OCI-LY7 (cell line): ENCODE data around the gene PRR16. TPM values are rescaled to one million over a fixed set of nuclear protein-coding genes. Genes with fewer than 3 reads are reported as not detected.

Experiments
- BruUV-seq: library from RNA; stranded (reverse); fragments of 400-500 nt; replicated peaks from 2 replicates; lab custom pipeline; 2021; lab: Mats Ljungman, UMichigan
- CTCF ChIA-PET: fragments of 300-600 bp; sonication (Branson Sonifier 250); formaldehyde crosslinking; loops from one replicate; lab custom pipeline; 2022; ENCODE audit warnings: antibody characterized with exemption; ENCODE audit not compliant: unreplicated experiment; lab: Charles Lee
- POLR2A ChIA-PET: fragments of 300-600 bp; sonication (Branson Sonifier 250); formaldehyde crosslinking; loops from one replicate; lab custom pipeline; 2022; ENCODE audit warnings: antibody characterized with exemption; lab: Charles Lee
- DNase-seq: peaks from one replicate; pipeline ENCODE4 v3.0.0-alpha.2; 2015; ENCODE audit warnings: low spot score
- H2AFZ ChIP-seq: fragments of 200-600 bp; sonication (generic), shearing (Covaris generic); 2 replicates; pipeline ENCODE4 v1.6.1; 2014; ENCODE audit warnings: mild to moderate bottlenecking, antibody characterized with exemption, low read length, moderate library complexity
- H3K27ac ChIP-seq: fragments of 200-600 bp; sonication (generic); 2 replicates; pipeline ENCODE4 v1.5.1; 2014; ENCODE audit warnings: mixed run types, low read depth, mild to moderate bottlenecking, moderate library complexity, low read length, inconsistent platforms; ENCODE audit not compliant: poor library complexity, severe bottlenecking
- H3K36me3 ChIP-seq: fragments of 200-600 bp; sonication (generic); 2 replicates; pipeline ENCODE4 v1.6.1; 2014; ENCODE audit warnings: mild to moderate bottlenecking, antibody characterized with exemption, low read length, moderate library complexity, mixed read lengths; ENCODE audit not compliant: insufficient read depth
- H3K4me1 ChIP-seq: fragments of 200-600 bp; sonication (generic); 2 replicates; pipeline ENCODE4 v1.5.1; 2014; ENCODE audit warnings: mild to moderate bottlenecking, low read length; ENCODE audit not compliant: insufficient read depth, poor library complexity, severe bottlenecking
- H3K4me2 ChIP-seq: fragments of 200-600 bp; sonication (generic); 2 replicates; pipeline ENCODE4 v1.6.1; 2014; ENCODE audit warnings: mild to moderate bottlenecking, low read length
- H3K4me3 ChIP-seq: fragments of 200-600 bp; sonication (generic); 2 replicates; pipeline ENCODE4 v1.5.1; 2014; ENCODE audit warnings: mild to moderate bottlenecking, low read depth, low read length; ENCODE audit not compliant: poor library complexity, severe bottlenecking
- H3K79me2 ChIP-seq: fragments of 200-600 bp; sonication (generic); 2 replicates; pipeline ENCODE4 v1.6.1; 2016; ENCODE audit warnings: low read depth, mild to moderate bottlenecking, low read length, moderate library complexity, mixed read lengths; ENCODE audit not compliant: insufficient read depth
- H3K9me2 ChIP-seq: fragments of 200-600 bp; sonication (generic); 2 replicates; pipeline ENCODE4 v1.6.1; 2016; ENCODE audit warnings: mild to moderate bottlenecking, low read length, mixed read lengths; ENCODE audit not compliant: insufficient read depth
- H3K9me3 ChIP-seq: fragments of 200-600 bp; sonication (generic); 2 replicates; pipeline ENCODE4 v1.6.1; 2014; ENCODE audit warnings: mild to moderate bottlenecking, mixed run types, low read length, mixed read lengths
- H4K20me1 ChIP-seq: fragments of 200-600 bp; sonication (generic); 2 replicates; pipeline ENCODE4 v1.6.1; 2014; ENCODE audit warnings: mild to moderate bottlenecking, antibody characterized with exemption, low read length, moderate library complexity, mixed read lengths; ENCODE audit not compliant: insufficient read depth
- CTCF ChIP-seq: fragments of 200-600 bp; sonication (generic); conservative IDR thresholded peaks from 2 replicates; pipeline ENCODE4 v1.5.1; 2014; ENCODE audit warnings: mild to moderate bottlenecking, antibody characterized with exemption, low read length, moderate library complexity, mixed read lengths
- EZH2phosphoT487 ChIP-seq: fragments of 200-600 bp; sonication (generic); IDR thresholded peaks from 2 replicates; pipeline ENCODE4 v1.6.1; 2018; ENCODE audit warnings: low read depth, borderline replicate concordance, mild to moderate bottlenecking, mixed run types, antibody characterized with exemption, low read length, moderate library complexity, mixed read lengths
- intact Hi-C: fragments of 100-400 bp; cut with micrococcal nuclease; formaldehyde crosslinking; loops from one replicate; pipeline ENCODE4 v1.10.0; 2022; ENCODE audit not compliant: unreplicated experiment
- total RNA-seq, 2 experiments: library from RNA; depleted of rRNA in 1 of 2; stranded (reverse); fragments of >200 nt in 1 of 2; shearing (Covaris generic) in 1 of 2; gene quantifications; 2 replicates each; pipeline ENCODE4 v1.2.3, GENCODE V29; 2014 to 2022

The PRR16 gene
- total RNA-seq, 2 experiments from 2014 or later: not detected

- no peak for TF ChIP-seq EZH2phosphoT487
- no peak overlapping the region for H2AFZ ChIP-seq
- H3K36me3 ChIP-seq: no peaks in the 10 kb centered on the region
- BruUV-seq: no TSS peak
- H3K9me3 ChIP-seq: no peaks in the 10 kb centered on the region
- H4K20me1 ChIP-seq: no peaks in the 10 kb centered on the region
- H3K4me3 ChIP-seq: no peak overlapping the region
- H3K9me2 ChIP-seq: 0 out of 2 replicates have a peak, but pooled peaks cover 3% of the 10 kb centered on the region
- H3K79me2 ChIP-seq: no peaks in the 10 kb centered on the region
- no peak overlapping the region for H3K27ac ChIP-seq
- no peak for DNase-seq
- no peak overlapping the region for H3K4me2 ChIP-seq
- intact Hi-C loops: no loop called here
- CTCF ChIA-PET: no interaction called here
- POLR2A ChIA-PET: interaction anchor here (0.5 kb wide), 1 partner anchor 187 kb away, joined by 3 read pairs; no protein-coding TSS in a partner anchor
- H3K4me1 ChIP-seq: no peaks in the 10 kb centered on the region
Measured at GRCh38 chr5:120591911-120592310, 127.8 kb downstream of the PRR16 start.

- CTCF ChIA-PET: no interaction called here
- H3K36me3 ChIP-seq: no peaks in the 10 kb centered on the region
- H3K9me2 ChIP-seq: no peaks in the 10 kb centered on the region
- no peak overlapping the region for H3K4me2 ChIP-seq
- no peaks in the 10 kb centered on the region for H3K79me2 ChIP-seq
- POLR2A ChIA-PET: no interaction called here
- H3K4me3 ChIP-seq: no peak overlapping the region
- no peak overlapping the region for H2AFZ ChIP-seq
- no peaks in the 10 kb centered on the region for H3K4me1 ChIP-seq
- no peaks in the 10 kb centered on the region for H3K9me3 ChIP-seq
- no peaks in the 10 kb centered on the region for H4K20me1 ChIP-seq
- no peak for TF ChIP-seq CTCF
- TF ChIP-seq EZH2phosphoT487: no peak
- BruUV-seq: no TSS peak
- H3K27ac ChIP-seq: no peak overlapping the region
- intact Hi-C loops: no loop called here
- DNase-seq: no peak
Measured at GRCh38 chr5:120599576-120599975, 135.5 kb downstream of the PRR16 start.

- TF ChIP-seq CTCF: no peak
- H3K4me3 ChIP-seq: no peak overlapping the region
- no peaks in the 10 kb centered on the region for H4K20me1 ChIP-seq
- H3K9me2 ChIP-seq: no peaks in the 10 kb centered on the region
- DNase-seq: no peak
- no TSS peak for BruUV-seq
- intact Hi-C loops: no loop called here
- no peak overlapping the region for H3K4me2 ChIP-seq
- ChIA-PET POLR2A (no interaction called here), CTCF (no interaction called here)
- H3K9me3 ChIP-seq: no peaks in the 10 kb centered on the region
- no peaks in the 10 kb centered on the region for H3K36me3 ChIP-seq
- no peak overlapping the region for H2AFZ ChIP-seq
- no peak overlapping the region for H3K27ac ChIP-seq
- H3K4me1 ChIP-seq: no peaks in the 10 kb centered on the region
- no peaks in the 10 kb centered on the region for H3K79me2 ChIP-seq
Measured at GRCh38 chr5:120600639-120601038, 136.5 kb downstream of the PRR16 start.
